ENCODE data around the gene COBL.

DNA sequence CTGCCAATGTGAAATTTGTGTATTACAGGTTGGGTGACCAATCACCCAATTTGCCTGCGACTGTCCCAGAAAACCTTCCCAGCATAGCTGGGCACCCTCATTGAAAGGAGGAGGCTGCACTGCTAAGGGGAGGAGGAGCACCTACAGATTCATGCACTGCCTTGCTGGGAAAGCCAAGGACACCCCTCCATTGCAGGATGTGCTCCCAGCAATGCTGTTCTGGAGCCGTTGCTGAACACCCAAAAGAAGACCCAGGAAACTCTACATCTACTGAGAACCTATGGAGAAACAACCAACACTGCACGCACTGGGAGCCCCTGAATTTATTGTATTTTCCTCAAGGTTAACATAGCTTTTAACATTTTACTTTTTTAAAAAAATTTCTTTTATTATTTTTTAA is 295.7 kb downstream of the COBL start:
- TF ChIP-seq EP300 (IDR thresholded peaks at IDR 0.05; ENCODE audit: borderline replicate concordance) (no peak), CEBPB (IDR thresholded peaks at IDR 0.05) (no peak), YY1 (IDR thresholded peaks at IDR 0.05; ENCODE audit: low read depth) (no peak), TEAD4 (IDR thresholded peaks at IDR 0.05) (no peak), TAF1 (IDR thresholded peaks at IDR 0.05; ENCODE audit: low read depth) (no peak), RAD21 (IDR thresholded peaks at IDR 0.05; ENCODE audit: low read depth) (no peak)
- TF ChIP-seq, protein P1, sequence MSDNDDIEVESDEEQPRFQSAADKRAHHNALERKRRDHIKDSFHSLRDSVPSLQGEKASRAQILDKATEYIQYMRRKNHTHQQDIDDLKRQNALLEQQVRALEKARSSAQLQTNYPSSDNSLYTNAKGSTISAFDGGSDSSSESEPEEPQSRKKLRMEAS (IDR thresholded peaks at IDR 0.05), result no peak
- TF ChIP-seq, protein P2, sequence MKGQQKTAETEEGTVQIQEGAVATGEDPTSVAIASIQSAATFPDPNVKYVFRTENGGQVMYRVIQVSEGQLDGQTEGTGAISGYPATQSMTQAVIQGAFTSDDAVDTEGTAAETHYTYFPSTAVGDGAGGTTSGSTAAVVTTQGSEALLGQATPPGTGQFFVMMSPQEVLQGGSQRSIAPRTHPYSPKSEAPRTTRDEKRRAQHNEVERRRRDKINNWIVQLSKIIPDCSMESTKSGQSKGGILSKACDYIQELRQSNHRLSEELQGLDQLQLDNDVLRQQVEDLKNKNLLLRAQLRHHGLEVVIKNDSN (IDR thresholded peaks at IDR 0.05), result no peak
